PC-9 (cell line): ENCODE data around the gene NPR2. TPM values are rescaled to one million over a fixed set of nuclear protein-coding genes. Genes with fewer than 3 reads are reported as not detected.

Experiments used
- BruUV-seq: library from RNA; stranded (reverse); fragments of 400-500 nt; replicated peaks from 2 replicates; lab custom pipeline; 2021; lab: Mats Ljungman, UMichigan
- CTCF ChIA-PET: fragments of 300-600 bp; sonication (Branson Sonifier 250); formaldehyde crosslinking; loops from one replicate; lab custom pipeline; 2022; ENCODE audit warnings: antibody characterized with exemption; lab: Charles Lee
- POLR2A ChIA-PET: fragments of 300-600 bp; sonication (Branson Sonifier 250); formaldehyde crosslinking; loops from one replicate; lab custom pipeline; 2022; ENCODE audit warnings: antibody characterized with exemption; ENCODE audit not compliant: unreplicated experiment; lab: Charles Lee
- DNase-seq, 2 experiments: peaks; one replicate each; pipeline versions ENCODE4 v3.0.0 to v3.0.0-alpha.2; 2015 to 2022; ENCODE audit warnings: mixed read lengths in 1 of 2
- H2AFZ ChIP-seq: fragments of 200-600 bp; sonication (generic); 2 replicates; pipeline ENCODE4 v1.8.1; 2017; ENCODE audit warnings: antibody characterized with exemption
- H3F3A ChIP-seq: fragments of 200-600 bp; sonication (generic); 2 replicates; pipeline ENCODE4 v1.8.1; 2017; ENCODE audit warnings: antibody characterized with exemption, mild to moderate bottlenecking, low read depth; ENCODE audit not compliant: insufficient read depth
- H3K27ac ChIP-seq: fragments of 200-600 bp; sonication (generic); 2 replicates; pipeline ENCODE4 v1.6.1; 2016; ENCODE audit warnings: mixed run types
- H3K27me3 ChIP-seq: fragments of 200-600 bp; sonication (generic); 2 replicates; pipeline ENCODE4 v1.6.1; 2016; ENCODE audit warnings: low read depth, mixed run types; ENCODE audit not compliant: insufficient read depth
- H3K36me3 ChIP-seq: fragments of 200-600 bp; sonication (generic); 2 replicates; pipeline ENCODE4 v1.6.1; 2016; ENCODE audit warnings: low read depth, mixed run types
- H3K4me1 ChIP-seq: fragments of 200-600 bp; sonication (generic); replicated peaks from 2 replicates; pipeline ENCODE4 v1.6.1; 2016; ENCODE audit warnings: mixed run types; ENCODE audit not compliant: insufficient read depth
- H3K4me2 ChIP-seq: fragments of 200-600 bp; sonication (generic); 2 replicates; pipeline ENCODE4 v1.6.1; 2017; ENCODE audit warnings: mixed run types
- H3K4me3 ChIP-seq: fragments of 200-600 bp; sonication (generic); 2 replicates; pipeline ENCODE4 v1.6.1; 2016; ENCODE audit warnings: mixed run types
- H3K79me2 ChIP-seq: fragments of 200-600 bp; sonication (generic); 2 replicates; pipeline ENCODE4 v1.6.1; 2017; ENCODE audit warnings: low read depth, mixed run types
- H3K9me2 ChIP-seq: fragments of 200-600 bp; sonication (generic); 2 replicates; pipeline ENCODE4 v1.8.1; 2017; ENCODE audit warnings: mild to moderate bottlenecking; ENCODE audit not compliant: insufficient read depth
- H3K9me3 ChIP-seq: fragments of 200-600 bp; sonication (generic); 2 replicates; pipeline ENCODE4 v1.8.1; 2016; ENCODE audit warnings: low read depth; ENCODE audit not compliant: insufficient read depth
- H4K20me1 ChIP-seq: fragments of 200-600 bp; sonication (generic); 2 replicates; pipeline ENCODE4 v1.8.1; 2017; ENCODE audit not compliant: insufficient read depth
- CTCF ChIP-seq: fragments of 200-600 bp; sonication (generic); conservative IDR thresholded peaks from 2 replicates; pipeline ENCODE4 v1.6.1; 2017; ENCODE audit warnings: mixed run types, antibody characterized with exemption, mild to moderate bottlenecking, moderate library complexity
- EZH2 ChIP-seq: fragments of 200-600 bp; sonication (generic); IDR thresholded peaks from 2 replicates; pipeline ENCODE4 v1.8.0; 2017; ENCODE audit warnings: antibody characterized with exemption, low read depth
- intact Hi-C: fragments of 100-400 bp; cut with micrococcal nuclease; formaldehyde crosslinking; loops from one replicate; pipeline ENCODE4 v1.10.0; 2022; ENCODE audit not compliant: unreplicated experiment
- total RNA-seq: library from RNA; stranded (reverse); gene quantifications from 2 replicates; pipeline ENCODE4 v1.2.3, GENCODE V29; 2021

NPR2 gene
- total RNA-seq, 1 experiment from 2014 or later = 11.3 TPM

GRCh38 chr9:35792024-35792813 lies 828 bp downstream of the NPR2 start:
- no peaks in the 10 kb centered on the region for H3K27me3 ChIP-seq
- H2AFZ ChIP-seq = no peak overlapping the region
- H3K4me2 ChIP-seq = no peak overlapping the region
- ChIA-PET CTCF (no interaction called here), POLR2A (no interaction called here)
- TF ChIP-seq CTCF = no peak
- TF ChIP-seq EZH2 = no peak
- H4K20me1 ChIP-seq = no peaks in the 10 kb centered on the region
- intact Hi-C loops = no loop called here
- H3K36me3 ChIP-seq = no peaks in the 10 kb centered on the region
- H3K4me1 ChIP-seq = 0 out of 2 replicates have a peak, but pooled peaks cover 7% of the 10 kb centered on the region
- H3K27ac ChIP-seq = no peak overlapping the region
- H3K9me3 ChIP-seq = no peaks in the 10 kb centered on the region
- H3K9me2 ChIP-seq = no peaks in the 10 kb centered on the region
- H3K4me3 ChIP-seq = no peak overlapping the region
- BruUV-seq = no TSS peak
- peaks cover 4% of the 10 kb centered on the region; the same call in 1 of the 2 replicates for H3F3A ChIP-seq
- DNase-seq = no peak
- H3K79me2 ChIP-seq = no peaks in the 10 kb centered on the region

GRCh38 chr9:35792826-35793225 lies 1.4 kb downstream of the NPR2 start:
- H4K20me1 ChIP-seq = no peaks in the 10 kb centered on the region
- H3K9me2 ChIP-seq = no peaks in the 10 kb centered on the region
- no TSS peak for BruUV-seq
- CTCF ChIA-PET = no interaction called here
- intact Hi-C loops = no loop called here
- H3K27ac ChIP-seq = no peak overlapping the region
- H3K4me2 ChIP-seq = no peak overlapping the region
- H3F3A ChIP-seq = no peaks in the 10 kb centered on the region; the same call in 1 of the 2 replicates
- TF ChIP-seq EZH2 (no peak), CTCF (no peak)
- no peak for DNase-seq
- no peaks in the 10 kb centered on the region for H3K27me3 ChIP-seq
- H2AFZ ChIP-seq = no peak overlapping the region
- H3K4me3 ChIP-seq = no peak overlapping the region
- no peaks in the 10 kb centered on the region for H3K79me2 ChIP-seq
- POLR2A ChIA-PET = no interaction called here
- H3K9me3 ChIP-seq = no peaks in the 10 kb centered on the region
- H3K4me1 ChIP-seq = 0 out of 2 replicates have a peak, but pooled peaks cover 7% of the 10 kb centered on the region
- H3K36me3 ChIP-seq = no peaks in the 10 kb centered on the region

GRCh38 chr9:35793461-35793860 lies 2.1 kb downstream of the NPR2 start:
- BruUV-seq = no TSS peak
- POLR2A ChIA-PET = no interaction called here
- H3K36me3 ChIP-seq = no peaks in the 10 kb centered on the region
- H3K27ac ChIP-seq = no peak overlapping the region
- no peak overlapping the region for H3K4me2 ChIP-seq
- H3K27me3 ChIP-seq = no peaks in the 10 kb centered on the region
- H2AFZ ChIP-seq = no peak overlapping the region
- intact Hi-C loops = no loop called here
- CTCF ChIA-PET = no interaction called here
- 0 out of 2 replicates have a peak, but pooled peaks cover 7% of the 10 kb centered on the region for H3K4me1 ChIP-seq
- no peaks in the 10 kb centered on the region; the same call in 1 of the 2 replicates for H3F3A ChIP-seq
- H3K9me3 ChIP-seq = no peaks in the 10 kb centered on the region
- H3K79me2 ChIP-seq = no peaks in the 10 kb centered on the region
- TF ChIP-seq EZH2 (no peak), CTCF (no peak)
- no peak for DNase-seq
- no peaks in the 10 kb centered on the region for H4K20me1 ChIP-seq
- no peak overlapping the region for H3K4me3 ChIP-seq
- H3K9me2 ChIP-seq = no peaks in the 10 kb centered on the region
